Keratinocyte (primary cell): Measurements from ENCODE around the gene PPP1R14D.

Experiments used
- EZH2 ChIP-seq: IDR thresholded peaks from one replicate; pipeline ENCODE4 v1.6.1; 2012; ENCODE audit warnings: inconsistent platforms, mild to moderate bottlenecking, low read length, moderate library complexity
- TF ChIP-seq, protein P1 (sequence below), 3 experiments: IDR thresholded peaks in 1 of 3; conservative IDR thresholded peaks in 1 of 3; optimal IDR thresholded peaks in 1 of 3; 2 replicates in 2 of 3; 3 replicates in 1 of 3; pipeline versions ENCODE3 to v1.5.1; 2011; ENCODE audit warnings: low read length in 3 of 3, mild to moderate bottlenecking in 3 of 3, moderate library complexity in 2 of 3, control low read depth in 1 of 3, inconsistent platforms in 1 of 3; ENCODE audit not compliant: insufficient read depth in 2 of 3; ENCODE audit errors: extremely low read depth in 1 of 3

DNA sequence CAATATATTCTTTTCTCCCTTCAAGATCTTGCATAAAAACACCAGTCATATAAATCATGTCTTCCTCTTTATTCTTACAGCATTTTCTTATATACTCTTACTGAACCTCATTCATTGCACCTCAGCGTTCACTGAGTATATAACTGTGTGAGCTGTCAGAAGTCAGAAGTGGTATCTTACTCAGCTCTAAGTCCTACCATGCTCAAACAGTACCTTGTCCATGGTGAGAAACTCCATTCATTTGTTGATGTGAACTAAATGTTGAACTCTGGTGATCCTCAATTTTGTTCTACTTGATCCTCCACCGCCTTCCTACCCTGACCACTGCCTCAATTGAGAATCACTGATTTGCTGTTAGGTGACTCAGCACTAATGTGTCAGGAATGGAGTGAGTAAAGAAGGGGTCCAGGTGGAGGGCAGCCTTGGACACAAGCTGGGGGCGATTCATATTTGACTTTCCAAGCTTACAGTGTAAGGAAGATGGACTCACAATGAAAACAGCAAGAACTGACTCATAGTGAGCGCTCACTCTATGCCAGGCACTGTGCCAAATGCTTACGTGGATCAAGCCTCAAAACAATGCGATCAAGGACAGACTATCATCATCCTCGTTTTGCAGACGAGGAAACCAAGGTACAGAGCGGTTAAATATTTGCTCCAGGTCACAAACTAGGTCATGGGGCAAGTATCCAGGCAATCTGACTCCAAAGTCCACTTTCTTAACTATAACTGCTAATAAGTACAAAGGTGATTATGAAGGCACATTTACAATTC lies 35.1 kb downstream of the PPP1R14D start:
- TF ChIP-seq, protein P1, sequence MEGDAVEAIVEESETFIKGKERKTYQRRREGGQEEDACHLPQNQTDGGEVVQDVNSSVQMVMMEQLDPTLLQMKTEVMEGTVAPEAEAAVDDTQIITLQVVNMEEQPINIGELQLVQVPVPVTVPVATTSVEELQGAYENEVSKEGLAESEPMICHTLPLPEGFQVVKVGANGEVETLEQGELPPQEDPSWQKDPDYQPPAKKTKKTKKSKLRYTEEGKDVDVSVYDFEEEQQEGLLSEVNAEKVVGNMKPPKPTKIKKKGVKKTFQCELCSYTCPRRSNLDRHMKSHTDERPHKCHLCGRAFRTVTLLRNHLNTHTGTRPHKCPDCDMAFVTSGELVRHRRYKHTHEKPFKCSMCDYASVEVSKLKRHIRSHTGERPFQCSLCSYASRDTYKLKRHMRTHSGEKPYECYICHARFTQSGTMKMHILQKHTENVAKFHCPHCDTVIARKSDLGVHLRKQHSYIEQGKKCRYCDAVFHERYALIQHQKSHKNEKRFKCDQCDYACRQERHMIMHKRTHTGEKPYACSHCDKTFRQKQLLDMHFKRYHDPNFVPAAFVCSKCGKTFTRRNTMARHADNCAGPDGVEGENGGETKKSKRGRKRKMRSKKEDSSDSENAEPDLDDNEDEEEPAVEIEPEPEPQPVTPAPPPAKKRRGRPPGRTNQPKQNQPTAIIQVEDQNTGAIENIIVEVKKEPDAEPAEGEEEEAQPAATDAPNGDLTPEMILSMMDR (optimal IDR thresholded peaks at IDR 0.05 in 1 of 3, IDR thresholded peaks at IDR 0.05 in 1 of 3, conservative IDR thresholded peaks at IDR 0.05 in 1 of 3; ENCODE audit: extremely low read depth in 1 of 3, insufficient read depth in 2 of 3, low read length in 3 of 3), result no peak
- TF ChIP-seq EZH2, result no peak
